GM10266 (cell line): ENCODE data around the gene POC1B.

ENCODE experiments used
- DNase-seq: peaks from one replicate; pipeline ENCODE4 v3.0.0; 2012; ENCODE audit errors: extremely low spot score
- CTCF ChIP-seq: IDR thresholded peaks from 2 replicates; pipeline ENCODE4 v1.5.1; 2012; ENCODE audit warnings: mild to moderate bottlenecking, low read depth; ENCODE audit not compliant: control insufficient read depth, insufficient read depth; ENCODE audit errors: missing control alignments

POC1B gene

GRCh38 chr12:89497467-89497866 is 28.4 kb downstream of the POC1B start:
- no peak for TF ChIP-seq CTCF
- DNase-seq = no peak

GRCh38 chr12:89497005-89497404 is 28.8 kb downstream of the POC1B start:
- DNase-seq = no peak
- no peak for TF ChIP-seq CTCF

- TF ChIP-seq CTCF = no peak
- DNase-seq = no peak
Measured at GRCh38 chr12:89494411-89495231, 31.2 kb downstream of the POC1B start.

GRCh38 chr12:89493670-89494302 is 32.1 kb downstream of the POC1B start:
- no peak for DNase-seq
- no peak for TF ChIP-seq CTCF

GRCh38 chr12:89492883-89493282 is 33.0 kb downstream of the POC1B start:
- no peak for TF ChIP-seq CTCF
- DNase-seq = no peak

- no peak for TF ChIP-seq CTCF
- DNase-seq = no peak
Measured at GRCh38 chr12:89490922-89491321, 34.9 kb downstream of the POC1B start.

GRCh38 chr12:89486264-89486663 is 39.6 kb downstream of the POC1B start:
- no peak for DNase-seq
- TF ChIP-seq CTCF = no peak
